SU-DHL-6 (cell line): ENCODE data around the gene GRK6.

Experiments
- H2AFZ ChIP-seq: fragments of 200-600 bp; sonication (generic); 2 replicates; pipeline ENCODE4 v1.6.1; 2014; ENCODE audit warnings: low read depth, mild to moderate bottlenecking, moderate library complexity, mixed read lengths, antibody characterized with exemption, low read length; ENCODE audit not compliant: severe bottlenecking
- H3F3A ChIP-seq: fragments of 200-600 bp; shearing (Covaris generic); 2 replicates; pipeline ENCODE4 v1.6.0; 2016; ENCODE audit warnings: antibody characterized with exemption, mild to moderate bottlenecking; ENCODE audit not compliant: insufficient read depth
- H3K27ac ChIP-seq: fragments of 200-600 bp; sonication (generic); 2 replicates; pipeline ENCODE4 v1.5.1; 2016; ENCODE audit warnings: low read depth, mild to moderate bottlenecking, low read length, moderate library complexity, mixed read lengths
- H3K27me3 ChIP-seq: fragments of 200-600 bp; sonication (generic), shearing (Covaris generic); 2 replicates; pipeline ENCODE4 v1.6.0; 2014; ENCODE audit warnings: mild to moderate bottlenecking, low read length
- H3K36me3 ChIP-seq: fragments of 200-600 bp; sonication (generic); 2 replicates; pipeline ENCODE4 v1.6.1; 2014; ENCODE audit warnings: mild to moderate bottlenecking, low read length, mixed read lengths
- H3K4me2 ChIP-seq: fragments of 300-600, 200-600 bp; shearing (Covaris generic), sonication (generic); 2 replicates; pipeline ENCODE4 v1.6.0; 2014; ENCODE audit warnings: low read length, low read depth, mild to moderate bottlenecking; ENCODE audit not compliant: poor library complexity, severe bottlenecking
- H3K4me3 ChIP-seq: fragments of 200-600 bp; sonication (generic); 2 replicates; pipeline ENCODE4 v1.5.1; 2014; ENCODE audit warnings: antibody characterized with exemption, low read length, mild to moderate bottlenecking, mixed read lengths; ENCODE audit not compliant: insufficient read depth, poor library complexity, severe bottlenecking
- H3K79me2 ChIP-seq: fragments of 200-600 bp; sonication (generic); 2 replicates; pipeline ENCODE4 v1.6.1; 2014; ENCODE audit warnings: mild to moderate bottlenecking, low read length, moderate library complexity; ENCODE audit not compliant: insufficient read depth
- H3K9ac ChIP-seq: fragments of 200-600 bp; sonication (generic); 2 replicates; pipeline ENCODE4 v1.7.0; 2014; ENCODE audit warnings: mild to moderate bottlenecking, low read length
- H3K9me2 ChIP-seq: fragments of 200-600 bp; sonication (generic); replicated peaks from 2 replicates; pipeline ENCODE4 v1.6.1; 2014; ENCODE audit warnings: low read length; ENCODE audit not compliant: insufficient read depth
- H3K9me3 ChIP-seq: fragments of 200-600 bp; sonication (generic); 2 replicates; pipeline ENCODE4 v1.6.1; 2014; ENCODE audit warnings: low read length, mixed read lengths; ENCODE audit not compliant: insufficient read depth
- H4K20me1 ChIP-seq: fragments of 200-600 bp; sonication (generic); 2 replicates; pipeline ENCODE4 v1.6.1; 2014; ENCODE audit warnings: low read depth, mild to moderate bottlenecking, antibody characterized with exemption, low read length, moderate library complexity, mixed read lengths
- EZH2phosphoT487 ChIP-seq: fragments of 200-600 bp; sonication (generic), shearing (Covaris generic); conservative IDR thresholded peaks from 2 replicates; pipeline ENCODE4 v1.6.1; 2018; ENCODE audit warnings: mild to moderate bottlenecking, antibody characterized with exemption, low read length, moderate library complexity, mixed read lengths
- TF ChIP-seq, protein P1 (sequence below): fragments of 200-600 bp; sonication (generic); IDR thresholded peaks from one replicate; pipeline ENCODE4 v1.5.1; 2017; ENCODE audit warnings: antibody characterized with exemption, mild to moderate bottlenecking, low read length, moderate library complexity; ENCODE audit not compliant: insufficient read depth, poor library complexity, severe bottlenecking

Gene GRK6

DNA sequence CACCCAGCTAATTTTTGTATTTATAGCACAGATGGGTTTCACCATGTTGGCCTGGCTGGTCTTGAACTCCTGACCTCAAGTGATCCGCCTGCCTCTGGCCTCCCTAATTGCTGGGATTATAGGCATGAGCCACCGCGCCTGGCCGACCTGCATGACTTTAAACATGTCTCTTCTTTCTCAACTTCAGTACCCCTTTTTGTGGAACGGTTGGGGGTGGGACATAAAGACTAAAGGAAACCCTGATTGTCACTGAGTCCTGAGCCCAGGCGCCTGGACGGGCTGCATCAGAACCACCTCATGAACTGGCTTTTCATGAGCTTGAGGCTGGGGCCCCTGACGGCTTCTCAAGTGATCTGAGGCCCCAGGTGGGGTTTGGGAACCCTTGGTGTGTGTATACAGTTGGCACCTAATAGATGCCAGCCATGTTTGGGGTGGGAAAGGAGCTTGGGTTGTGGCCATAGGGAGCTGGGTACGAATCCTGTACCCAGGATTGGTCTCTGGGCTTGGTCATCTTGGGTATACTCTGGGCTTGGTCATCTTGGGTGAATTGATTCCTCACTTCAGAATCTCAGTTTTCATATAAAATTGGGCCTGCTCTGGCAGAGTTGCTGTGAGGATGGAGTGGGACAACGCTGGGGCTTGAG is 2.2 kb downstream of the GRK6 start:
- Histone ChIP-seq H3K36me3 (no peaks in the 10 kb centered on the region), H3K79me2 (peaks cover 22% of the 10 kb centered on the region), H4K20me1 (no peaks in the 10 kb centered on the region; the same call in 1 of the 2 replicates), H3K27me3 (no peaks in the 10 kb centered on the region), H3K9ac (peak overlapping the region; percentile 68), H3K9me3 (no peaks in the 10 kb centered on the region), H3F3A (peaks cover 52% of the 10 kb centered on the region), H3K27ac (peak overlapping the region; percentile 95), H2AFZ (no peak overlapping the region), H3K4me2 (peak overlapping the region; percentile 71), H3K4me3 (peak overlapping the region; percentile 0), H3K9me2 (no peaks in the 10 kb centered on the region)
- TF ChIP-seq, protein P1, sequence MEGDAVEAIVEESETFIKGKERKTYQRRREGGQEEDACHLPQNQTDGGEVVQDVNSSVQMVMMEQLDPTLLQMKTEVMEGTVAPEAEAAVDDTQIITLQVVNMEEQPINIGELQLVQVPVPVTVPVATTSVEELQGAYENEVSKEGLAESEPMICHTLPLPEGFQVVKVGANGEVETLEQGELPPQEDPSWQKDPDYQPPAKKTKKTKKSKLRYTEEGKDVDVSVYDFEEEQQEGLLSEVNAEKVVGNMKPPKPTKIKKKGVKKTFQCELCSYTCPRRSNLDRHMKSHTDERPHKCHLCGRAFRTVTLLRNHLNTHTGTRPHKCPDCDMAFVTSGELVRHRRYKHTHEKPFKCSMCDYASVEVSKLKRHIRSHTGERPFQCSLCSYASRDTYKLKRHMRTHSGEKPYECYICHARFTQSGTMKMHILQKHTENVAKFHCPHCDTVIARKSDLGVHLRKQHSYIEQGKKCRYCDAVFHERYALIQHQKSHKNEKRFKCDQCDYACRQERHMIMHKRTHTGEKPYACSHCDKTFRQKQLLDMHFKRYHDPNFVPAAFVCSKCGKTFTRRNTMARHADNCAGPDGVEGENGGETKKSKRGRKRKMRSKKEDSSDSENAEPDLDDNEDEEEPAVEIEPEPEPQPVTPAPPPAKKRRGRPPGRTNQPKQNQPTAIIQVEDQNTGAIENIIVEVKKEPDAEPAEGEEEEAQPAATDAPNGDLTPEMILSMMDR: no peak
- TF ChIP-seq EZH2phosphoT487: no peak

DNA sequence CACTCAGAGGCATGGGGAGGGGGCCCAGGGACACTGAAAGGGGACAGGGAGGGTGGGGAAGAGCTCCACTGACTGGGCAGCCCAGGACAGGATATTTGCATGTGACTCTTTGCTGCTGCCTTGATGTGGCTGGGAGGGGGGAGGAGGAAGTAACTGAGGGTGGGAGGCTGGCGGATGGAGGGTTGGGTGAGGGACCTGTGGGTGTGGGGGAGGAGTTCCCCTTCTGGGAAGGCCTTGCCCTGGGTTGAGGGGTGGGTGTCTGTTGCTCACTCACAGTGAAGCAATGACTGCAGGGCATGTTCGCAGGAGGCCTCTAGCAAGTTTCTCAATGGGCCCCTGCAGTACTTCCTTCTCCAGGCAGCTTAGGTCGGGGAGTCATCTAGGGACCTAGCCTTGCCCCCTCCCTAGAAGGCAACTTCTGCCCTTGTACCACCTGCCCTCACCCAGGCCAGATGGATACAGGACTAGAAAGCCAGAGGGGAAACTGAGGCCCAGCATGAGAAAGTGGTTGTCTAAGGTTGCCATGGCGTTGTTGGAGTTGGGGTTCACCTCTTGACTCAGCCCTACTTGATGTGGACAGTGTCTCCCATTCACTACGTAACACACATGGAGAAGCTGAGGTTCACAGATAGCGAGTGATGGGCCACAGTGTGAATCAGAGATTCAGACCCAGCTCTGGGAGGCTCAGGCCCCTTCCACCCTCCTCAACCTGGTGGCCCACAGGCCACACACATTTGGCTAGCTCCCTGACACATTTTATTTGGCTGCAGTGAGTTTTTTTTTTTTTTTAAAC is 3.0 kb downstream of the GRK6 start:
- H3K27ac ChIP-seq: peak overlapping the region; percentile 95
- TF ChIP-seq, protein P1: no peak
- no peak for TF ChIP-seq EZH2phosphoT487
- no peaks in the 10 kb centered on the region for H3K27me3 ChIP-seq
- H3K4me3 ChIP-seq: peak overlapping the region; percentile 0
- no peak overlapping the region for H2AFZ ChIP-seq
- peaks cover 52% of the 10 kb centered on the region for H3F3A ChIP-seq
- H3K9me2 ChIP-seq: no peaks in the 10 kb centered on the region
- H3K4me2 ChIP-seq: peak overlapping the region; percentile 71
- no peaks in the 10 kb centered on the region; the same call in 1 of the 2 replicates for H4K20me1 ChIP-seq
- H3K36me3 ChIP-seq: no peaks in the 10 kb centered on the region
- no peaks in the 10 kb centered on the region for H3K9me3 ChIP-seq
- peaks cover 22% of the 10 kb centered on the region for H3K79me2 ChIP-seq
- H3K9ac ChIP-seq: peak overlapping the region; percentile 68; the same call in 1 of the 2 replicates

DNA sequence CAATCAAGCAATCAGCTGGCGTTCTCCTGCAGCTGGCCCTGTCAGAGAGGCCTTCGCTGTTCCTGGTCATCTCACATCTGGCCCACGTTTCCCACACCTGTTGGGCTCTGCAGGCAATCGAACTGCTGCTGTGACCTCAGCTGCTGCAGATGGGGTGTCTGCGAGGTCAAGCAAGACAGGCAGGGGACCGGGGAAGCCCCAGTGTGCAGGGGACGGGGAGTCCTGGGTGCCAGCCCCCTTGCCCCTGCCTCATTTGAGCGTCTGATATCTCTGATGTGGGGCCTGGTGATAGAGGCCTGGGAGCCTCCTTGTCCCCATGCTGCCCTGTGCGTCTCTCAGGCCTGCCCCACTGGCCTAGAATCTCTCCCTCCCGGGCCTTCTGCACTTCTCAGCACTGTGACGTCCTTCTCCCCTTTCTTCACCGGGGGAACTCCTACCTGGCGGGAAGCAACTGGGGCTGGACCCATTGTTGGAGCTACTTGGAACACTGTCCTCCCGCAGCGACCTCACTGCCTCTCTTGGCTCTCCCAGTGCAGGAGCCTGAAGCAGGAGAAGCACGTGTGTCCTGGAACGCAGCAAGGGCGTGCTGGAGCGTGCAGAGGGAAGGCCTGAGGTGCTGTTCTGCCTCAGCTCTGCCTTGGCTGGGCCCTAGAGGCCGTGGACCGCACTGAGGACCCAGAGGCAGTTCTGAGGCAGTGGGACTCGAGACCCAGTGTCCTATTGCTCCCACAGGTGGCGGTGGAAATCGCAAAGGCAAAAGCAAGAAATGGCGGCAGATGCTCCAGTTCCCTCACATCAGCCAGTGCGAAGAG is 3.9 kb downstream of the GRK6 start:
- H3K9me3 ChIP-seq: no peaks in the 10 kb centered on the region
- H3K27me3 ChIP-seq: no peaks in the 10 kb centered on the region
- peaks cover 22% of the 10 kb centered on the region for H3K79me2 ChIP-seq
- H3K9me2 ChIP-seq: no peaks in the 10 kb centered on the region
- no peak for TF ChIP-seq EZH2phosphoT487
- H3K27ac ChIP-seq: peak overlapping the region; percentile 95
- no peaks in the 10 kb centered on the region for H3K36me3 ChIP-seq
- H3F3A ChIP-seq: peaks cover 52% of the 10 kb centered on the region
- H2AFZ ChIP-seq: no peak overlapping the region
- no peak overlapping the region for H3K4me3 ChIP-seq
- H3K9ac ChIP-seq: peak overlapping the region; percentile 48
- no peaks in the 10 kb centered on the region; the same call in 1 of the 2 replicates for H4K20me1 ChIP-seq
- H3K4me2 ChIP-seq: peak overlapping the region; percentile 71
